ENCODE measurements around the gene FGFRL1.

DNA sequence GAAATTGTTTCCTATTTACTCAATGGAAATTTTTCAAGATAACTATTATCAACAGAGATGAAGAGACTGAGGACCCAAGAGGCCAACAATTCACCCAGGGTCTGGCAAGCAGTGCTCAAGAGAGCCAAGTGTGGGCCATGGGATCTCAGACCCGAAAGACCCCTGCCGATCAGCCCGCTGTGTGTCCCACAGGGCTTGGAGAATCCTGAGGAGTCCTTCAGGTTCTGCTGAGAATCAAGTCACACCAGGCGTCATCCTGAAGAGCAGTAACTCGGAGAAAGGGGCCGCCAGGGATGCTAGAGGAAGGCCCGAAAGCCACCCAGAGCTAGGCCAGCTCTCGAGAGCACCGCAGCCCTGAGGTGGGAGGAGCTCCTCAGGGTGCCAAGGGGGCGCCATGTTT is 48.7 kb downstream of the FGFRL1 start:
- no peak for TF ChIP-seq POLR2AphosphoS5 (IDR thresholded peaks at IDR 0.05)
- TF ChIP-seq, protein P1, sequence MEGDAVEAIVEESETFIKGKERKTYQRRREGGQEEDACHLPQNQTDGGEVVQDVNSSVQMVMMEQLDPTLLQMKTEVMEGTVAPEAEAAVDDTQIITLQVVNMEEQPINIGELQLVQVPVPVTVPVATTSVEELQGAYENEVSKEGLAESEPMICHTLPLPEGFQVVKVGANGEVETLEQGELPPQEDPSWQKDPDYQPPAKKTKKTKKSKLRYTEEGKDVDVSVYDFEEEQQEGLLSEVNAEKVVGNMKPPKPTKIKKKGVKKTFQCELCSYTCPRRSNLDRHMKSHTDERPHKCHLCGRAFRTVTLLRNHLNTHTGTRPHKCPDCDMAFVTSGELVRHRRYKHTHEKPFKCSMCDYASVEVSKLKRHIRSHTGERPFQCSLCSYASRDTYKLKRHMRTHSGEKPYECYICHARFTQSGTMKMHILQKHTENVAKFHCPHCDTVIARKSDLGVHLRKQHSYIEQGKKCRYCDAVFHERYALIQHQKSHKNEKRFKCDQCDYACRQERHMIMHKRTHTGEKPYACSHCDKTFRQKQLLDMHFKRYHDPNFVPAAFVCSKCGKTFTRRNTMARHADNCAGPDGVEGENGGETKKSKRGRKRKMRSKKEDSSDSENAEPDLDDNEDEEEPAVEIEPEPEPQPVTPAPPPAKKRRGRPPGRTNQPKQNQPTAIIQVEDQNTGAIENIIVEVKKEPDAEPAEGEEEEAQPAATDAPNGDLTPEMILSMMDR (IDR thresholded peaks at IDR 0.05 in 8 of 11, conservative IDR thresholded peaks at IDR 0.05 in 3 of 11) = no peak

All from spleen (tissue), 7 donors.